DMS114 treated with DMSO at 0.1 percent for 48 hours (cell line): Measurements from ENCODE around the gene SYDE2.
"Not testable (repeated sequence)": the region's sequence is repeated elsewhere in the genome, so short reads cannot be mapped to it uniquely, and the experiment has no call there.

Experiments
- DNase-seq: peaks from one replicate; lab custom pipeline; 2025; ENCODE audit not compliant: unreplicated experiment; lab: John Stamatoyannopoulos, UW

Gene SYDE2

GRCh38 chr1:85214654-85215053, 13.8 kb upstream of the SYDE2 start:
- no peak for DNase-seq

GRCh38 chr1:85208488-85208887, 7.7 kb upstream of the SYDE2 start:
- DNase-seq = no peak

GRCh38 chr1:85203573-85204171, 2.9 kb upstream of the SYDE2 start:
- DNase-seq = no peak

GRCh38 chr1:85202864-85203255, 2.0 kb upstream of the SYDE2 start:
- no peak for DNase-seq

GRCh38 chr1:85202092-85202863, 1.5 kb upstream of the SYDE2 start:
- no peak for DNase-seq

GRCh38 chr1:85201340-85202091, 700 bp upstream of the SYDE2 start:
- DNase-seq = no peak

- DNase-seq = no peak
Observed at GRCh38 chr1:85199667-85200462, 951 bp downstream of the SYDE2 start.

- DNase-seq = no peak
Observed at GRCh38 chr1:85198864-85199263, 2.0 kb downstream of the SYDE2 start.

- DNase-seq = no peak
Observed at GRCh38 chr1:85196358-85196757, 4.5 kb downstream of the SYDE2 start.

- no peak for DNase-seq
Observed at GRCh38 chr1:85195703-85196102, 5.1 kb downstream of the SYDE2 start.

GRCh38 chr1:85192129-85192528, 8.7 kb downstream of the SYDE2 start:
- DNase-seq = not testable (repeated sequence)

- DNase-seq = no peak
Observed at GRCh38 chr1:85189120-85189519, 11.7 kb downstream of the SYDE2 start.

- no peak for DNase-seq
Observed at GRCh38 chr1:85188530-85188929, 12.3 kb downstream of the SYDE2 start.

- DNase-seq = not testable (repeated sequence)
Observed at GRCh38 chr1:85187021-85187420, 13.8 kb downstream of the SYDE2 start.

- no peak for DNase-seq
Observed at GRCh38 chr1:85184245-85184644, 16.6 kb downstream of the SYDE2 start.

- DNase-seq = no peak
Observed at GRCh38 chr1:85182700-85183099, 18.1 kb downstream of the SYDE2 start.

GRCh38 chr1:85180869-85181268, 19.9 kb downstream of the SYDE2 start:
- DNase-seq = no peak

GRCh38 chr1:85179522-85179921, 21.3 kb downstream of the SYDE2 start:
- DNase-seq = no peak

GRCh38 chr1:85178396-85178795, 22.4 kb downstream of the SYDE2 start:
- no peak for DNase-seq

- DNase-seq = no peak
Observed at GRCh38 chr1:85174503-85174902, 26.3 kb downstream of the SYDE2 start.

- DNase-seq = no peak
Observed at GRCh38 chr1:85172684-85173337, 28.0 kb downstream of the SYDE2 start.
